IMR-90 (cell line): ENCODE results near the gene TRPM8. TPM values are rescaled to one million over a fixed set of nuclear protein-coding genes. Genes with fewer than 3 reads are reported as not detected.

Experiments used
- ATAC-seq: fragments of 200-7000 bp; cut with Tn5 transposase; 2 replicates; pipeline ENCODE4 v1.9.1; 2020; ENCODE audit warnings: low read depth, mild to moderate bottlenecking, moderate library complexity
- BruUV-seq: library from RNA; stranded (reverse); fragments of 400-500 nt; replicated peaks from 2 replicates; lab custom pipeline; 2021; lab: Mats Ljungman, UMichigan
- CTCF ChIA-PET: fragments of 300-600 bp; formaldehyde crosslinking; extraction: SDS; loops from one replicate; lab custom pipeline; 2021; ENCODE audit warnings: antibody characterized with exemption; lab: Yijun Ruan, JAX
- POLR2A ChIA-PET: fragments of 300-600 bp; sonication (Branson Sonifier 250); formaldehyde crosslinking; loops from one replicate; lab custom pipeline; 2022; ENCODE audit warnings: antibody characterized with exemption; ENCODE audit not compliant: unreplicated experiment; lab: Charles Lee
- DNase-seq: peaks from one replicate; pipeline ENCODE4 v3.0.0; 2013
- H2AFZ ChIP-seq: replicated peaks from 2 replicates; pipeline ENCODE3; 2013; ENCODE audit warnings: low read length, mild to moderate bottlenecking; ENCODE audit not compliant: poor library complexity
- H2AK5ac ChIP-seq: 2 replicates; pipeline ENCODE4 v1.6.1; 2013; ENCODE audit warnings: low read depth, low read length, inconsistent platforms
- H2AK9ac ChIP-seq: replicated peaks from 2 replicates; pipeline ENCODE3; 2013; ENCODE audit warnings: mild to moderate bottlenecking, low read depth, low read length, moderate library complexity; ENCODE audit not compliant: poor library complexity
- H2BK120ac ChIP-seq: 2 replicates; pipeline ENCODE4 v1.6.1; 2013; ENCODE audit warnings: low read depth, low read length, inconsistent platforms
- H2BK15ac ChIP-seq: 3 replicates; pipeline ENCODE4 v1.6.1; 2013; ENCODE audit warnings: low read depth, low read length, inconsistent platforms
- H2BK20ac ChIP-seq: 2 replicates; pipeline ENCODE4 v1.6.1; 2013; ENCODE audit warnings: low read depth, mild to moderate bottlenecking, inconsistent platforms, low read length, moderate library complexity
- H2BK5ac ChIP-seq: 2 replicates; pipeline ENCODE4 v1.6.1; 2013; ENCODE audit warnings: mild to moderate bottlenecking, low read depth, low read length, inconsistent platforms; ENCODE audit not compliant: poor library complexity, severe bottlenecking
- H3K14ac ChIP-seq: replicated peaks from 2 replicates; pipeline ENCODE4 v1.6.1; 2013; ENCODE audit warnings: low read depth, low read length, inconsistent platforms
- H3K18ac ChIP-seq: 2 replicates; pipeline ENCODE4 v1.6.1; 2013; ENCODE audit warnings: low read depth, low read length, control low read depth
- H3K23ac ChIP-seq: 2 replicates; pipeline ENCODE4 v1.6.1; 2013; ENCODE audit warnings: low read depth, low read length, inconsistent platforms
- H3K27ac ChIP-seq: 2 replicates; pipeline ENCODE4 v1.5.1; 2013; ENCODE audit warnings: mild to moderate bottlenecking, control low read depth, low read length; ENCODE audit not compliant: insufficient read depth
- H3K27me3 ChIP-seq: 2 replicates; pipeline ENCODE4 v1.6.1; 2013; ENCODE audit warnings: low read length; ENCODE audit not compliant: control insufficient read depth, insufficient read depth
- H3K36me3 ChIP-seq: 2 replicates; pipeline ENCODE4 v1.6.1; 2013; ENCODE audit warnings: low read length, mixed read lengths; ENCODE audit not compliant: control insufficient read depth, insufficient read depth
- H3K4ac ChIP-seq: 2 replicates; pipeline ENCODE4 v1.6.1; 2013; ENCODE audit warnings: low read depth, low read length, inconsistent platforms
- H3K4me1 ChIP-seq: 2 replicates; pipeline ENCODE4 v1.6.1; 2013; ENCODE audit warnings: low read length, mixed read lengths; ENCODE audit not compliant: control insufficient read depth, insufficient read depth
- H3K4me2 ChIP-seq: 2 replicates; pipeline ENCODE4 v1.6.1; 2013; ENCODE audit warnings: low read depth, mild to moderate bottlenecking, control low read depth, low read length, moderate library complexity
- H3K4me3 ChIP-seq: 2 replicates; pipeline ENCODE4 v1.5.1; 2013; ENCODE audit warnings: low read depth, mild to moderate bottlenecking, control low read depth, low read length, moderate library complexity; ENCODE audit not compliant: insufficient read depth
- H3K56ac ChIP-seq: 2 replicates; pipeline ENCODE4 v1.6.1; 2013; ENCODE audit warnings: low read length, inconsistent platforms; ENCODE audit not compliant: insufficient read depth; ENCODE audit errors: extremely low read depth
- H3K79me1 ChIP-seq, 2 experiments: 2 replicates each; pipeline ENCODE4 v1.6.1; 2013; ENCODE audit warnings: low read length in 2 of 2, inconsistent platforms in 1 of 2, low read depth in 1 of 2
- H3K9ac ChIP-seq: 2 replicates; pipeline ENCODE4 v1.6.1; 2013; ENCODE audit warnings: low read depth, low read length, control low read depth
- H3K9me1 ChIP-seq: 2 replicates; pipeline ENCODE4 v1.6.1; 2013; ENCODE audit warnings: low read length, inconsistent platforms; ENCODE audit not compliant: insufficient read depth
- H3K9me3 ChIP-seq: 2 replicates; pipeline ENCODE4 v1.6.1; 2013; ENCODE audit warnings: low read length; ENCODE audit not compliant: control insufficient read depth, insufficient read depth
- H4K20me1 ChIP-seq: 2 replicates; pipeline ENCODE4 v1.6.1; 2013; ENCODE audit warnings: low read length, inconsistent platforms; ENCODE audit not compliant: insufficient read depth
- H4K5ac ChIP-seq: 2 replicates; pipeline ENCODE4 v1.6.1; 2013; ENCODE audit warnings: mild to moderate bottlenecking, low read depth, low read length, control low read depth
- H4K8ac ChIP-seq, 2 experiments: 2 replicates each; pipeline ENCODE4 v1.6.1; 2013; ENCODE audit warnings: low read depth in 2 of 2, low read length in 2 of 2, control low read depth in 1 of 2, inconsistent platforms in 1 of 2
- H4K91ac ChIP-seq: 2 replicates; pipeline ENCODE4 v1.6.1; 2013; ENCODE audit warnings: low read depth, low read length, inconsistent platforms; ENCODE audit not compliant: insufficient read depth
- BHLHE40 ChIP-seq: fragments of 150-350 bp; IDR thresholded peaks from 2 replicates; pipeline ENCODE4 v1.6.1; 2016; ENCODE audit warnings: mild to moderate bottlenecking, low read depth, low read length
- CHD1 ChIP-seq: IDR thresholded peaks from 2 replicates; pipeline ENCODE4 v1.6.1; 2012; ENCODE audit warnings: low read depth, low read length, improper control_type of control experiment
- ELK1 ChIP-seq: fragments of 150-350 bp; IDR thresholded peaks from 2 replicates; pipeline ENCODE4 v1.6.1; 2016; ENCODE audit warnings: low read depth, mild to moderate bottlenecking, low read length, moderate library complexity, borderline replicate concordance
- MAZ ChIP-seq: IDR thresholded peaks from 2 replicates; pipeline ENCODE4 v1.6.1; 2012; ENCODE audit warnings: low read depth, mild to moderate bottlenecking, low read length, improper control_type of control experiment, moderate library complexity, borderline replicate concordance
- MXI1 ChIP-seq: IDR thresholded peaks from 2 replicates; pipeline ENCODE4 v1.6.1; 2012; ENCODE audit warnings: low read depth, mild to moderate bottlenecking, low read length, moderate library complexity, borderline replicate concordance
- WGBS, 2 experiments: methylation state at CpG; one replicate each; pipeline versions ENCODE4 v1.1.5 to v1.1.7; 2013; ENCODE audit warnings: missing lambda C conversion rate in 2 of 2; ENCODE audit not compliant: insufficient read length in 1 of 2; ENCODE audit errors: extremely low coverage in 2 of 2; 5-methylcytosine and 5-hydroxymethylcytosine counted together
- dilution Hi-C: fragments of 300-500 bp; cut with HindIII; formaldehyde crosslinking; loops from one replicate; pipeline ENCODE4 v1.14.3; 2018; ENCODE audit warnings: low sequenced_read_pairs; ENCODE audit not compliant: unreplicated experiment
- in situ Hi-C: fragments of 300-500 bp; cut with MboI; formaldehyde crosslinking; loops from 3 replicates; pipeline ENCODE4 v1.14.3; 2019; ENCODE audit warnings: low sequenced_read_pairs, inconsistent platforms, mixed read lengths
- intact Hi-C: fragments of 100-400 bp; cut with micrococcal nuclease; formaldehyde crosslinking; loops from 2 replicates; pipeline ENCODE4 v1.10.0; 2022
- polyA plus RNA-seq, 3 experiments: library from polyadenylated mRNA; depleted of rRNA; stranded (reverse); fragments of >200 nt; gene quantifications; 2 replicates each; pipeline ENCODE4 v1.2.3, GENCODE V29; 2012; ENCODE audit warnings: low replicate concordance in 1 of 3
- total RNA-seq: library from RNA; depleted of rRNA; stranded (reverse); fragments of >200 nt; gene quantifications from 2 replicates; pipeline ENCODE4 v1.2.3, GENCODE V29; 2012

TRPM8 gene
- total and polyA plus RNA-seq, 2 of the 4 experiments (the other 2 are of a cell fraction), result not detected

DNA sequence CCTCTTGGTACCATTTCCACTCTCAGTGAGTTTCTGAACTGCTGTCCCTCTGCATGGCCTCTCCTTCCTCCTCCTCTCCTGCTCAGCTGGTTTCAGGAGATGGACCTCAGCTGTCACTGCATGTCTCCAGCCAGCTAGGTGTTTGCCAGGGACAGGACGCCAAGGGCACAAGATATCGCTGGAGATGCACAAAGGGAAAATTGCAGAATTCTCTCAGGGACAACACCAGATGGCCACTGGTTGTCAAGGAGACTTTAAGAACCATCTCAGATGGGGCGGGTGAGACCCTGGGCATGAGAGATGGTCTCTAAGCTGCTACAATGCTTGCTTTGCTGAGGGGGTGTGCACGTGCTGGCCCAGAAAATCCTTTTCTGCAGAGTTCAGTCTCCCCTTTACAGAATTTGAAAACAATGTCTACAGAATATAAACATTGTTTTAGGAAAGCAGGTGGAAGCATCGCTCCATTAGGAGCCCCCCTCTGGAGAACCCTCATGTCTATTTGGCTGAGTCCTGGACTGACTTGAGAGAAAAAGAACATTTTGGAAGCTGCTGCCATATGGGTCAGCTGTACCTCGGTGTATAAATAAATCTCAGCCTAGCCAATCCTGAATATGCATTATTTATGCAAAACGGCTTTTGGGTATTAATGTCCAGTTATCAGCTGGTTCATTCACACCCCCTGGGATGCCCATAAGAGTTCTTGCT, 75.5 kb downstream of the TRPM8 start:
- TF ChIP-seq ELK1 (no peak), BHLHE40 (no peak), MAZ (no peak), CHD1 (no peak), MXI1 (no peak)
- Histone ChIP-seq H3K36me3 (no peaks in the 10 kb centered on the region), H2BK15ac (no peak overlapping the region), H2BK120ac (no peak overlapping the region), H2BK20ac (no peak overlapping the region), H2BK5ac (no peak overlapping the region), H3K4ac (no peak overlapping the region), H3K79me1 (no peaks in the 10 kb centered on the region), H4K91ac (no peak overlapping the region), H3K56ac (no peak overlapping the region), H3K9me1 (no peaks in the 10 kb centered on the region), H4K20me1 (no peaks in the 10 kb centered on the region), H3K23ac (no peak overlapping the region), H3K4me3 (no peak overlapping the region), H4K5ac (no peak overlapping the region), H3K27me3 (peaks cover 4% of the 10 kb centered on the region), H3K27ac (no peak overlapping the region), H2AK5ac (no peak overlapping the region), H3K4me2 (no peak overlapping the region), H2AFZ (no peak overlapping the region), H3K14ac (no peak overlapping the region), H3K18ac (no peak overlapping the region), H3K9ac (no peak overlapping the region), H3K4me1 (peaks cover 2% of the 10 kb centered on the region; the same call in 1 of the 2 replicates), H2AK9ac (no peak overlapping the region), H4K8ac (no peak overlapping the region), H3K9me3 (no peaks in the 10 kb centered on the region)
- POLR2A ChIA-PET, result no interaction called here
- DNase-seq, result no peak
- no peak for ATAC-seq
- no TSS peak for BruUV-seq
- in situ Hi-C loops, result no loop called here
- intact Hi-C loops, result no loop called here
- 95% methylated on average over 4 of the region's 7 CpGs; no CpG with 5 or more reads in 1 of the 2 experiments for WGBS, 2 experiments
- CTCF ChIA-PET, result interaction anchor here (0.6 kb wide), 1 partner anchor 281 kb away, joined by 3 read pairs; no protein-coding TSS in a partner anchor
- dilution Hi-C loops, result no loop called here
